BE2C (cell line): ENCODE results near the gene CD300E.
"Not testable (repeated sequence)": the region's sequence is repeated elsewhere in the genome, so short reads cannot be mapped to it uniquely, and the experiment has no call there.

Experiments used
- DNase-seq: peaks from one replicate; pipeline ENCODE4 v3.0.0-alpha.2; 2020
- H3K27me3 ChIP-seq: fragments of 250-450 bp; sonication (Bioruptor Pico); 2 replicates; pipeline ENCODE4 v1.5.1; 2020; ENCODE audit warnings: mild to moderate bottlenecking
- H3K36me3 ChIP-seq: fragments of 250-450 bp; sonication (Bioruptor Pico); 2 replicates; pipeline ENCODE4 v1.5.1; 2020; ENCODE audit warnings: mild to moderate bottlenecking
- H3K4me1 ChIP-seq: fragments of 250-450 bp; sonication (Bioruptor Pico); 2 replicates; pipeline ENCODE4 v1.5.1; 2020
- H3K4me3 ChIP-seq: 2 replicates; pipeline ENCODE4 v1.5.1; 2011; ENCODE audit warnings: low read depth, low read length
- H3K9me3 ChIP-seq: fragments of 250-450 bp; sonication (Bioruptor Pico); 2 replicates; pipeline ENCODE4 v1.5.1; 2020
- CTCF ChIP-seq: IDR thresholded peaks from 2 replicates; pipeline ENCODE4 v1.5.1; 2012; ENCODE audit warnings: mild to moderate bottlenecking, low read depth, low read length

The CD300E gene

GRCh38 chr17:74631468-74632450, 8.2 kb upstream of the CD300E start:
- DNase-seq: peak; percentile 49
- H3K27me3 ChIP-seq: no peaks in the 10 kb centered on the region; the same call in none of the 2 replicates
- H3K4me1 ChIP-seq: no peaks in the 10 kb centered on the region
- no peak for TF ChIP-seq CTCF
- H3K9me3 ChIP-seq: no peaks in the 10 kb centered on the region
- H3K4me3 ChIP-seq: peak overlapping the region; percentile 49
- H3K36me3 ChIP-seq: no peaks in the 10 kb centered on the region

DNA sequence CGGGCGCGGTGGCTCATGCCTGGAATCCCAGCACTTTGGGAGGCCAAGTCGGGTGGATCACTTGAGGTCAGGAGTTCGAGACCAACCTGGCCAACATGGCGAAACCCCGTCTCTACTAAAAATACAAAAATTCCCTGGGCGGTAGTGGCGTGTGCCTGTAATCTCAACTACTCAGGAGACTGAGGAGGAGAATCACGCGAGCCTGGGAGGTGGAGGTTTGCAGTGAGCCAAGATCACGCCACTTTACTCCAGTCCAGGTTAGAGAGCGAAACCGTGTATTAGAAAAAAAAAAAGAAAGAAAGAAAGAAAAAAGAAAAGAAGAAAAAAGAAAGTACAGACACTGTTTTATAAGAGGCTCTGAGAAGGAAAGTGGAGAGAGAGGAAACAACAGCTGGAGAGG, 6.7 kb upstream of the CD300E start:
- H3K27me3 ChIP-seq, H3K4me1 ChIP-seq, DNase-seq, H3K9me3 ChIP-seq, H3K36me3 ChIP-seq, H3K4me3 ChIP-seq: not testable (repeated sequence)

- no peak for TF ChIP-seq CTCF
- H3K36me3 ChIP-seq: no peaks in the 10 kb centered on the region
- no peak overlapping the region for H3K4me3 ChIP-seq
- H3K27me3 ChIP-seq: no peaks in the 10 kb centered on the region; the same call in none of the 2 replicates
- no peaks in the 10 kb centered on the region for H3K4me1 ChIP-seq
- DNase-seq: no peak
- no peaks in the 10 kb centered on the region for H3K9me3 ChIP-seq
These were observed 2.1 kb upstream of the CD300E start for GRCh38 chr17:74625661-74626060.

- TF ChIP-seq CTCF: no peak
- Histone ChIP-seq H3K4me3 (no peak overlapping the region), H3K4me1 (no peaks in the 10 kb centered on the region), H3K9me3 (no peaks in the 10 kb centered on the region), H3K27me3 (peaks cover 4% of the 10 kb centered on the region), H3K36me3 (no peaks in the 10 kb centered on the region)
- DNase-seq: no peak
These were observed 593 bp upstream of the CD300E start for GRCh38 chr17:74624131-74624530.

- Histone ChIP-seq H3K9me3 (no peaks in the 10 kb centered on the region), H3K27me3 (peaks cover 30% of the 10 kb centered on the region), H3K4me1 (no peaks in the 10 kb centered on the region), H3K36me3 (no peaks in the 10 kb centered on the region), H3K4me3 (no peak overlapping the region)
- DNase-seq: no peak
- no peak for TF ChIP-seq CTCF
These were observed 4.4 kb downstream of the CD300E start for GRCh38 chr17:74619077-74619673.

- peaks cover 30% of the 10 kb centered on the region for H3K27me3 ChIP-seq
These were observed 5.1 kb downstream of the CD300E start for GRCh38 chr17:74618451-74618850.

More at GRCh38 chr17:74618451-74618850, 5.1 kb downstream of the CD300E start:
- TF ChIP-seq CTCF: no peak
- Histone ChIP-seq H3K36me3 (no peaks in the 10 kb centered on the region), H3K4me1 (no peaks in the 10 kb centered on the region), H3K9me3 (no peaks in the 10 kb centered on the region), H3K4me3 (no peak overlapping the region)
- no peak for DNase-seq
